ENCODE measurements around the gene FSTL4.

DNA sequence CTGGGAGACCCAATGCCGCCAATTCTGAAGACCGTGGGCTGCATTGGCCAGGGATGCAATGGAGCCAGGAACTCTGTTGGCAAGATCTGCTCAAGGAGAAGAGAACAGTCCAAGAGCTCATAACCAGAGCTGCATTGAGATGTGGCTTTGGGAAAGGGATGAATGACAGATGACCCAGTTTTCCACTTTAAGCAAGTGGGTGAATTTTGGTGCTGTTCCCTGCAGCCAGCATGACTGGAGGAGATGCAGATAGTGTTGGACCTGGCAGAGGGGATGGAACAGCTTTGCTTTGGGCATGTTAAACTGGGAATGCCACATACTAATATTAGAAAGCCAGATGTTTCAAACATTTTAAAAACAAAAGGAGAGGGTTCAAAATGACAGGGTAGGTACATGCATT, 143.1 kb downstream of the FSTL4 start:
- TF ChIP-seq EZH2 (IDR thresholded peaks at IDR 0.05; ENCODE audit: low read depth) (no peak), CTCF (conservative IDR thresholded peaks at IDR 0.05) (no peak)
